Measurements from ENCODE around the gene SLCO3A1.

DNA sequence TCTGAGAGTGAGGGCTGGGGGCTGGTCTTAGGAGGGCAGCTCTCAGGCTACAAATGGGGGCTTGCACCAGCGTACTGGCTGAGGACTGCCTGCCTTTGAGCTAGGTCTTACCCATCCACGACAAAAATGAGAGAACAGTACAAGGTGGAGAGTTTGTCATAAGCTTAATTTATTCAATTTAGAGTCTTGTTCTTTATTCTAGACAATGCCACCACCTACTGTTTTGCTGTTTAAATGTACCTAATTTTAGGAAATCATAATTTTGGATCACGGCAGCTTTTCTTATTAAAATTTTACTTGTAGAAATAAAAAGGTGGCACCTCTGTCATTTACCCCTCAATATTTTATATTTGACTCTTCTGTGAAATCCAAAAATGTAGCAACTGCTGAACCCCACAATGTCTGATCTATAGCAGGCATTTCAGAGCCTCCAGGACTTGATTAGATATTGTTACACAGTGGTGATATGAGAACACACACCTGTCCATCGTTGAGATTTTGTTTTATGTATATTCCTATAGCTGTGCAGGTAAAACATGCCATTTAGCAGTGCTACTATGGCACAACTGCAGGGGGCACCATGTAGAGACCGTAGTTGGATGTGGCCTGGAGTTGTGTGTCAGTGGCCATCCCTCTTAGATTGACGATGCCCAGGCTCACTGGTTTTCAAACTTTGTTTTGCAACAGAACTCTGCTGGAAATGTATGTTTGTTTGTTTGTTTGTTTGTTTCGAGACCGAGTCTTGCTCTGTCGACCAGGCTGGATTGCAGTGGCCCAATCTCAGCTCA lies 88.6 kb downstream of the SLCO3A1 start:
- TF ChIP-seq CTCF (IDR thresholded peaks at IDR 0.05; ENCODE audit: control extremely low read depth in 1 of 3, insufficient read depth in 1 of 3, low read depth in 1 of 3, low read length in 3 of 3): peak in 1 of 3 experiments; percentile 28; a peak in 1 of 4 replicates
- TF ChIP-seq EP300 (IDR thresholded peaks at IDR 0.05; ENCODE audit: borderline replicate concordance in 1 of 2, low read depth in 2 of 2, low read length in 2 of 2): no peak
- no peak for TF ChIP-seq TAF1 (IDR thresholded peaks at IDR 0.05; ENCODE audit: low read depth, low read length)
- no peak for TF ChIP-seq JUND (IDR thresholded peaks at IDR 0.05; ENCODE audit: low read length)
- no peak for TF ChIP-seq SUZ12 (IDR thresholded peaks at IDR 0.05; ENCODE audit: low read length)
